CD8-positive, alpha-beta memory T cell (primary cell): ENCODE results near the gene HACD2. TPM values are rescaled to one million over a fixed set of nuclear protein-coding genes. Genes with fewer than 3 reads are reported as not detected.

Experiments
- CTCF ChIA-PET: fragments of 350-600 bp; sonication (Branson Sonifier 250); formaldehyde crosslinking; loops from one replicate; lab custom pipeline; 2021; ENCODE audit warnings: antibody characterized with exemption; lab: Charles Lee
- POLR2A ChIA-PET: fragments of 350-600 bp; sonication (Branson Sonifier 250); formaldehyde crosslinking; loops from one replicate; lab custom pipeline; 2021; ENCODE audit warnings: antibody characterized with exemption; lab: Charles Lee
- DNase-seq, 5 donors: peaks; one replicate each; pipeline versions ENCODE4 v3.0.0 to v3.0.0-alpha.2; 2020 to 2022; ENCODE audit warnings: mixed read lengths in 1 of 5
- H3K27ac ChIP-seq: one replicate; pipeline ENCODE4 v1.7.0; 2013; ENCODE audit warnings: low read depth, mild to moderate bottlenecking, low read length, moderate library complexity
- H3K27me3 ChIP-seq: 2 replicates; pipeline ENCODE4 v1.7.0; 2013; ENCODE audit warnings: low read length, mild to moderate bottlenecking; ENCODE audit not compliant: insufficient read depth, poor library complexity, severe bottlenecking
- H3K36me3 ChIP-seq: 2 replicates; pipeline ENCODE4 v1.7.0; 2013; ENCODE audit warnings: mild to moderate bottlenecking, low read length, moderate library complexity; ENCODE audit not compliant: insufficient read depth
- H3K4me1 ChIP-seq: 2 replicates; pipeline ENCODE4 v1.7.0; 2013; ENCODE audit warnings: mild to moderate bottlenecking, low read length, moderate library complexity; ENCODE audit not compliant: insufficient read depth
- H3K4me3 ChIP-seq: 2 replicates; pipeline ENCODE4 v1.7.0; 2013; ENCODE audit warnings: mild to moderate bottlenecking, low read length
- H3K9me3 ChIP-seq: 2 replicates; pipeline ENCODE4 v1.7.0; 2013; ENCODE audit warnings: mild to moderate bottlenecking, low read length
- H3K27ac Mint-ChIP-seq, 8 donors: one replicate each; pipeline ENCODE4 v1.8.0; 2020 to 2021; ENCODE audit warnings: mixed read lengths in 8 of 8, mild to moderate bottlenecking in 6 of 8, inconsistent platforms in 3 of 8, moderate library complexity in 3 of 8
- H3K27me3 Mint-ChIP-seq, 2 donors: one replicate each; pipeline ENCODE4 v1.8.0; 2020 to 2021; ENCODE audit warnings: mixed read lengths in 2 of 2, mild to moderate bottlenecking in 1 of 2, moderate library complexity in 1 of 2
- H3K36me3 Mint-ChIP-seq, 3 donors: one replicate each; pipeline ENCODE4 v1.8.0; 2020 to 2021; ENCODE audit warnings: mixed read lengths in 3 of 3, inconsistent platforms in 1 of 3, mild to moderate bottlenecking in 1 of 3
- H3K4me1 Mint-ChIP-seq, 3 donors: one replicate each; pipeline ENCODE4 v1.8.0; 2020 to 2021; ENCODE audit warnings: mixed read lengths in 3 of 3, inconsistent platforms in 1 of 3, mild to moderate bottlenecking in 1 of 3
- H3K4me3 Mint-ChIP-seq, 7 donors: one replicate each; pipeline ENCODE4 v1.8.0; 2020 to 2021; ENCODE audit warnings: mixed read lengths in 7 of 7, mild to moderate bottlenecking in 6 of 7, moderate library complexity in 4 of 7, inconsistent platforms in 2 of 7
- H3K9me3 Mint-ChIP-seq, 5 donors: one replicate each; pipeline ENCODE4 v1.8.0; 2020 to 2022; ENCODE audit warnings: mixed read lengths in 5 of 5, mild to moderate bottlenecking in 3 of 5, moderate library complexity in 2 of 5, inconsistent platforms in 1 of 5
- polyA plus RNA-seq: library from polyadenylated mRNA; unstranded; fragments of 300-500 nt; fragmentation: Illumina TruSeq; gene quantifications from one replicate; pipeline ENCODE4 v1.2.3, GENCODE V29; 2021
- total RNA-seq, 2 experiments: library from RNA; stranded (reverse); gene quantifications; one replicate each; pipeline ENCODE4 v1.2.3, GENCODE V29; 2021

HACD2 gene
- total and polyA plus RNA-seq, 3 experiments from 2014 or later = 25.9 to 33.3 (median 33.0) TPM

DNA sequence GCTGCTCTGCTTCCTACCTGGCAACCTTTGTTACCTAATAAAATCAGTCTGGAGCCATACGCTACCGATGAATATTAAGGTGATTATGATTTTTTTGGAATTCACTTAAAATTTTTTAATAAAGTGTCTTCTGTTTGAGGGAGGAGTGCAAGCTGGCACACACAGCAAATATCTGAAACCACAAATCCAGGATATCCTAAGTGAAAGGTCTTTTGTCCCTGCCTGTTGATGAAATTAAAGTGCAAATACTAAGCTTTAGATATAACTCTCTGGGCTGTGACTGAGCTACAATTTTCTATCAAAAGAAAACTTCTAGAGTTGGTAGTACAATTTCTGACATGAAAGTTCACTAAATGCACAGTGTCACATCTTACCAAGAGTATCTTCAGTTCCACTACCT is 23.7 kb downstream of the HACD2 start:
- POLR2A ChIA-PET = no interaction called here
- CTCF ChIA-PET = interaction anchor here (1.0 to 8.5 kb wide), 4 partner anchors 11 to 233 kb away, joined by 3 to 81 read pairs (median 8); partner anchors contain the start of gene HACD2

DNA sequence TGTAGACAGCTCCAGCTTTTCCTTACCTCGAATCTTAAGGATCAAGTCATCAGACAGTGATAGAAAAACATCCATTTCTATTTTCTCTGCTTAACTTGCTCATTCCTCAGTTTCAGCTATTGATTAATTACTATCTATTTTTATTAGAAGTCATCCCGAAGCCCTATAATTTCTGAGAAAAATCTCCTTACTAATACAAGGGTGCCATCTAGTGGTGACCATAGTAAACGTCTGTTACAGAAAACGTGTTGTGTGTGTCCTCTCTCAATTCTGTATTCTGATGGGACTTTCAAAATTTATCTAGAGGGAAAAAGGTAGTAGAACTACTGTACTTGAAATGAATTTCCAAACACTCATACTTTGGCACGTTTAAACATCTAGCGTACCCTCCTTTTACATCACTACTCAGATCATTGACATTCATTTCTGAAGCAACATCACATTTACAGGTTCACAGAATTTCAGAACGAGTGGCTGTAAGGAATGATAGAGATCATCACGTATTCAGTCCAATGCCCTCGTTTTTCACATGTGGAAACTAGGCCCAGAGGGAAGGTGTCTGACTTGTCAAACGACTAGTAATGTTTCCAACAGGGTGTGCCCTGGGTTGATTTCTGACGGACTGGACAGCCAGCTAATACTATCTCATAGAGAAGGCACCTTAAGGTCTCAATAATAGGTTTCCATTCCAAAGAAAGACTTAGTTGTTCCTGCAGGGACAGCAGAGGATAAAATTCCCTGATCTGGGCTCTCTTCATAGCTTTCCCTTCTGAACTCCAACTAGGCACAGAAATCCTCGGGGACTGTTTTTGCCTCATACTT is 25.6 kb downstream of the HACD2 start:
- POLR2A ChIA-PET = no interaction called here
- Mint-ChIP-seq H3K9me3 (peaks cover 0 to 6% (median 0%) of the 10 kb centered on the region in 5 donors), H3K4me3 (no peak overlapping the region), H3K27ac (no peak overlapping the region), H3K4me1 (peaks cover 9 to 12% (median 12%) of the 10 kb centered on the region in 3 donors), H3K36me3 (peaks cover 19 to 29% (median 20%) of the 10 kb centered on the region in 3 donors), H3K27me3 (no peaks in the 10 kb centered on the region)
- Histone ChIP-seq H3K9me3 (no peaks in the 10 kb centered on the region), H3K36me3 (no peaks in the 10 kb centered on the region), H3K27me3 (no peaks in the 10 kb centered on the region), H3K4me1 (no peaks in the 10 kb centered on the region), H3K27ac (no peak overlapping the region), H3K4me3 (no peak overlapping the region)
- DNase-seq = peak in 2 of 5 donors; percentile 41
- CTCF ChIA-PET = interaction anchor here (0.7 to 8.5 kb wide), 15 partner anchors 10 to 239 kb away, joined by 3 to 81 read pairs (median 4); partner anchors contain the start of genes ADCY5 and HACD2

More for the DNA sequence above, 23.7 kb downstream of the HACD2 start:
- H3K36me3 ChIP-seq = no peaks in the 10 kb centered on the region
- Mint-ChIP-seq H3K9me3 (no peaks in the 10 kb centered on the region), H3K36me3 (peaks cover 3 to 29% (median 10%) of the 10 kb centered on the region in 3 donors), H3K27me3 (no peaks in the 10 kb centered on the region), H3K4me3 (no peak overlapping the region), H3K4me1 (peaks cover 9 to 15% (median 12%) of the 10 kb centered on the region in 3 donors), H3K27ac (peak overlapping the region in 1 of 8 donors; percentile 21)
- no peak overlapping the region for H3K4me3 ChIP-seq
- no peaks in the 10 kb centered on the region for H3K4me1 ChIP-seq
- DNase-seq = no peak
- no peaks in the 10 kb centered on the region for H3K27me3 ChIP-seq
- no peak overlapping the region for H3K27ac ChIP-seq
- no peaks in the 10 kb centered on the region for H3K9me3 ChIP-seq

DNA sequence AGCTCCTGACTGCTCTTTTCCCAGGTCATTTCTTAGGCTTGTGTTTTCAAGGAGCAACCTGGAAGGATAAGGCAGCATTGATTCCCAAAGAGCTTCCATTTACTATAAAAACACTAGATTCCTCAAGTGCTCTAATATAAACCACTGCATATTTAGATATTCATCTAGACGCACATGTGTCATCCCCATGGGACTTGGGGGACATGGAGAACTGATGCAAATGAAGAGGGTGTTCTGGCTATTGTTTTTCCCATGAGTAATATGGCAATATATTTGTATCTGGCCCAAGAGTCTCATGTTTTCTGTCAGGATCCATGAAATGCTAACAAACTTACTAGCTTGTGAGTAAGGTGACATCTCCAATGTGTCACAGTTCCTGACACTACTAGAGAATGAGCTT is 31.3 kb downstream of the HACD2 start:
- Histone ChIP-seq H3K9me3 (no peaks in the 10 kb centered on the region), H3K27me3 (no peaks in the 10 kb centered on the region), H3K36me3 (no peaks in the 10 kb centered on the region), H3K4me3 (no peak overlapping the region), H3K4me1 (no peaks in the 10 kb centered on the region), H3K27ac (no peak overlapping the region)
- H3K4me1 Mint-ChIP-seq = peaks cover 8 to 20% (median 9%) of the 10 kb centered on the region in 3 donors
- H3K4me3 Mint-ChIP-seq = no peak overlapping the region
- CTCF ChIA-PET = interaction anchor here (0.8 to 1.0 kb wide), 2 partner anchors 12 to 224 kb away, joined by 3 read pairs; no protein-coding TSS in a partner anchor
- DNase-seq = no peak
- peaks cover 0 to 8% (median 4%) of the 10 kb centered on the region in 5 donors for H3K9me3 Mint-ChIP-seq
- no peaks in the 10 kb centered on the region for H3K27me3 Mint-ChIP-seq
- POLR2A ChIA-PET = no interaction called here
- H3K27ac Mint-ChIP-seq = no peak overlapping the region
- peaks cover 32 to 53% (median 38%) of the 10 kb centered on the region in 3 donors for H3K36me3 Mint-ChIP-seq

DNA sequence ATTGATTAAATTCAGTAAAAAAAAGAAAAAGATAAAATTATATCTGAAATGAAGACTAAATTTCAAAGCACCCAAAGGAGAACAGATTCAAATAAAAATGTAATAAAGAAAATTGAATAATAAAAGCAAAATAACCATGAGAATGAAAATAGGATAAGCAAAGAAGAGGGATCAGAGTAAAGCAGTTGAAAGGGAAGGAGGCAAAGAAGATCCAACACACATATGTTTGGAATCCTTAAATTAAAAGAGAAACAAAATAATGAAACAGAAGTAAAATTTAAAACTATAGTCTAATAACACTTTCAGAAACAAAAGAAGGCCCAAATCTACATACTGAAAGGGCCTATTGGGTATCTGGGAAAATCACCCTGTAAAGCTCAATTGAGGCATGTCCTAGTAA is 32.1 kb downstream of the HACD2 start:
- Mint-ChIP-seq H3K27me3 (no peaks in the 10 kb centered on the region), H3K9me3 (peaks cover 0 to 8% (median 4%) of the 10 kb centered on the region in 5 donors), H3K4me1 (peaks cover 8 to 20% (median 9%) of the 10 kb centered on the region in 3 donors), H3K27ac (no peak overlapping the region), H3K36me3 (peaks cover 34 to 58% (median 38%) of the 10 kb centered on the region in 3 donors), H3K4me3 (no peak overlapping the region)
- no peak for DNase-seq
- Histone ChIP-seq H3K27me3 (no peaks in the 10 kb centered on the region), H3K4me1 (no peaks in the 10 kb centered on the region), H3K9me3 (no peaks in the 10 kb centered on the region), H3K36me3 (no peaks in the 10 kb centered on the region), H3K27ac (no peak overlapping the region), H3K4me3 (no peak overlapping the region)
- CTCF ChIA-PET = no interaction called here
- POLR2A ChIA-PET = no interaction called here

DNA sequence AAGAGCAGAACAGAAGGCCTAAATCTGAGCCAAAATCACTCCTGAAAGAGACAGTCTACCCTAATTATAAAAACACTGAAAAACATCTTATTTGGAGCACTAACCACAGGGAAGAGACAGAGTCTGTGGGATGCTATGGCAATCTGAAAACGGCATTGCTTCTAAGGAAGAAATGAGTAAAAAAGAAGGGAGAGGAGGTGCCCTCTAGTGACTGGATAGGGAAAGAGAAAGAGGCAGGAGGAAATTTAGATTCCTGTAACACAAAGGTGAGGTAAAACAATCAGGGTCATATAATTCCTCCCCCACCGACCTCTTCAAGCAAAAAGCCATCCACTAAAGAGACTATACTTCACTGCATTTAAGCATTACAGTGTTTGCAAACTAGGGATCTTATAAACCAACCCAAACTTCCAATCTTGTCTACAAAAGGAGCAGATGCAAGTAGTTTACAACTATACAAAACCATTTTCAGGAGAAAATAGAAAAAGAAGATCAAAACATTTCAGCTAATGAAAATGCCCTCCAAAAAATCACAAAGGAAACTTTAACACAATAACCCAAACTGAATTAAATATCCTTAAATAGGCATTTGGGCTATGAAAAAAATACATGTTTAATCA is 32.6 kb downstream of the HACD2 start:
- no peaks in the 10 kb centered on the region for H3K36me3 ChIP-seq

DNA sequence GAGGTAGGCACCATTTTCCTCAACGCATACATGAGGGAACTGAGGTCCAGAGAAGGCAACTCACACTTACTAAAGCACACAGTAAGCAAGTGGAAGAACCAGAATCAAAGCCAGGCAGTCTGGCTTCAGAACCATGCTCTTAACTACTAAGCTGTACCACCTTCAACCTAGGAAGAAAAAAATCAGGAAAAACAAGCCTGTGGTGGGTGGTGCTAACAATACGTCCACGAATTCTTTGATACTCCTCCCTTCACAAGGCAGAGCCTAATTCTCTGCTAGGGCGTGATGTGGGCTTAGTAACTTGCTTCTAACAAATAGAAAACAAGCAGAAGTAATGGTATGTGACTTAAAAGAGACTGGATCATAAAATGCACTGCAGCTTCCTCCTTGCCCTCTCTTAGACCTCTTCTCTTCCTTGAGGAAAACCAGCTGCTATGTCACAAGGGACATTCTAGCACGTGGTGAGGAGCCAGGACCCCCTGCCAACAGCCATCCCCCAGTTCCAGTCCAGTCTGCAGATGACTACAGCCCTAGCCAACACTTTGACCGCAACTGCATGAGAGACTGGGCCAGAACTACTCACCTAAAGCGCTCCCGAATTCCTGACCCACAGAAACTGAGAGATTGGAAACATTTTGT is 36.9 kb downstream of the HACD2 start:
- Mint-ChIP-seq H3K27me3 (no peaks in the 10 kb centered on the region), H3K4me1 (peaks cover 11 to 24% (median 12%) of the 10 kb centered on the region in 3 donors), H3K4me3 (no peak overlapping the region), H3K27ac (no peak overlapping the region), H3K9me3 (peaks cover 0 to 4% (median 0%) of the 10 kb centered on the region in 5 donors), H3K36me3 (peaks cover 17 to 45% (median 21%) of the 10 kb centered on the region in 3 donors)
- POLR2A ChIA-PET = no interaction called here
- CTCF ChIA-PET = interaction anchor here (2.1 kb wide), 1 partner anchor 11 kb away, joined by 8 read pairs; no protein-coding TSS in a partner anchor
- Histone ChIP-seq H3K4me1 (no peaks in the 10 kb centered on the region), H3K4me3 (no peak overlapping the region), H3K27me3 (no peaks in the 10 kb centered on the region), H3K36me3 (no peaks in the 10 kb centered on the region), H3K9me3 (no peaks in the 10 kb centered on the region), H3K27ac (no peak overlapping the region)
- DNase-seq = no peak

More for the DNA sequence above, 32.6 kb downstream of the HACD2 start:
- ChIA-PET POLR2A (no interaction called here), CTCF (interaction anchor here (0.9 to 1.0 kb wide), 3 partner anchors 8 to 104 kb away, joined by 3 to 8 read pairs (median 3); partner anchors contain the start of gene ADCY5)
- peaks cover 0 to 8% (median 4%) of the 10 kb centered on the region in 5 donors for H3K9me3 Mint-ChIP-seq
- H3K27me3 Mint-ChIP-seq = no peaks in the 10 kb centered on the region
- no peak overlapping the region for H3K27ac Mint-ChIP-seq
- Histone ChIP-seq H3K9me3 (no peaks in the 10 kb centered on the region), H3K27me3 (no peaks in the 10 kb centered on the region), H3K27ac (no peak overlapping the region), H3K4me3 (no peak overlapping the region), H3K4me1 (no peaks in the 10 kb centered on the region)
- peaks cover 8 to 20% (median 9%) of the 10 kb centered on the region in 3 donors for H3K4me1 Mint-ChIP-seq
- H3K36me3 Mint-ChIP-seq = peaks cover 34 to 61% (median 38%) of the 10 kb centered on the region in 3 donors
- no peak for DNase-seq
- H3K4me3 Mint-ChIP-seq = no peak overlapping the region

DNA sequence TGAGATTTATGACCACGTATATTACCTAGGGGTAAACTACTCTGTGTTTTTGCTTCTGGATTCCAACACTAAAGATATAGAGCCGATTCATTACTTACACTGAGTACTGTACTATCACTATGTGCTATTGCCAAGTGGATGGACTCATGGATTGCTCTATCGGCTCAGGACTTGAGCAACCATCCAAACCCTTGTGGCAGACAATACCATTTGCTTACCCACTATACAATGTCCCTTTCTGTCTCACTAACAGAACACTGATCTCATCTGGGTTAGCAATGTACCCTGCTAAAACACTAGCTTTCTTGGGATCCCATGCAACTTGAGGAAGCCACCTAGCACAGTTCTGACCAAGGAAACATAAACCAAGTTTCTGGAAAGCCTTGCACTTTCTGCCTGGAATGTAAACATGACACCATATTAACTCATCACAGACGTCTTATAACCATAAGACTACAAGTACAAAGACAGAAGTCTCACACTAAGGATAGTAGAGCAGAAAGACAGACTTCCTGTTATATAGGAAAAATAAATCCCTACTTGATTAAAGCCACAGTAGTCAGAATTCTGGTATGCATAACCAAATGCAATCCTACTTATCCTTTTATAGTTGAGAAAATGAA is 38.6 kb downstream of the HACD2 start:
- Mint-ChIP-seq H3K27ac (no peak overlapping the region), H3K36me3 (peaks cover 7 to 40% (median 19%) of the 10 kb centered on the region in 3 donors), H3K4me3 (no peak overlapping the region), H3K4me1 (peaks cover 3 to 18% (median 5%) of the 10 kb centered on the region in 3 donors), H3K9me3 (no peaks in the 10 kb centered on the region), H3K27me3 (no peaks in the 10 kb centered on the region)
- H3K9me3 ChIP-seq = no peaks in the 10 kb centered on the region
- H3K27me3 ChIP-seq = no peaks in the 10 kb centered on the region
- ChIA-PET CTCF (no interaction called here), POLR2A (no interaction called here)
- no peaks in the 10 kb centered on the region for H3K4me1 ChIP-seq
- DNase-seq = no peak
- H3K4me3 ChIP-seq = no peak overlapping the region
- H3K36me3 ChIP-seq = no peaks in the 10 kb centered on the region
- no peak overlapping the region for H3K27ac ChIP-seq
